B cell (primary cell): ENCODE data around the gene DLG2.

ENCODE experiments used
- CTCF ChIP-seq: fragments of 200-600 bp; IDR thresholded peaks from one replicate; pipeline ENCODE4 v1.8.0; 2022; ENCODE audit warnings: antibody characterized with exemption, mild to moderate bottlenecking
- EZH2 ChIP-seq: IDR thresholded peaks from 2 replicates; pipeline ENCODE4 v1.6.1; 2012; ENCODE audit warnings: borderline replicate concordance, low read depth, mild to moderate bottlenecking, moderate library complexity, low read length; ENCODE audit not compliant: insufficient read depth, poor library complexity, severe bottlenecking

- TF ChIP-seq CTCF: no peak
- no peak for TF ChIP-seq EZH2
Observed at GRCh38 chr11:84958295-84958694, 668.8 kb downstream of the DLG2 start.
